Adrenal gland (tissue), 12 donors: ENCODE data around the gene CDS2. TPM values are rescaled to one million over a fixed set of nuclear protein-coding genes. Genes with fewer than 3 reads are reported as not detected.

ENCODE experiments used
- DNase-seq, 7 donors: peaks; one replicate each; pipeline ENCODE4 v3.0.0-alpha.2; 2019 to 2020
- H3K27ac ChIP-seq, 5 donors: fragments of 200-600 bp; sonication (generic) in 4 of 5; 1 replicate in 3 of 5; 2 replicates in 2 of 5; pipeline versions ENCODE4 v1.5.1 to v1.8.0; 2016 to 2020; ENCODE audit warnings: mild to moderate bottlenecking in 1 of 5
- H3K27me3 ChIP-seq: fragments of 200-600 bp; 2 replicates; pipeline ENCODE4 v1.8.0; 2021
- H3K36me3 ChIP-seq, 2 donors: fragments of 200-600 bp; replicated peaks in 1 of 2; 1 replicate in 1 of 2; 2 replicates in 1 of 2; pipeline versions ENCODE4 v1.5.1 to v1.8.0; 2018 to 2022
- H3K4me1 ChIP-seq, 2 donors: fragments of 200-600 bp; replicated peaks in 1 of 2; 1 replicate in 1 of 2; 2 replicates in 1 of 2; pipeline versions ENCODE4 v1.5.1 to v1.8.0; 2018 to 2021
- H3K4me3 ChIP-seq, 4 donors: fragments of 200-600 bp; sonication (generic) in 3 of 4; one replicate each; pipeline ENCODE4 v1.5.1; 2016 to 2018
- H3K9me3 ChIP-seq, 3 donors: fragments of 200-600 bp; sonication (generic) in 1 of 3; replicated peaks in 1 of 3; 1 replicate in 2 of 3; 2 replicates in 1 of 3; pipeline versions ENCODE4 v1.5.1 to v1.8.0; 2016 to 2021
- CTCF ChIP-seq, 6 experiments: fragments of 450-650 bp in 4 of 6; fragments of 200-600 bp in 2 of 6; sonication (generic) in 1 of 6; IDR thresholded peaks; 1 replicate in 5 of 6; 2 replicates in 1 of 6; pipeline versions ENCODE4 v1.5.1 to v1.8.0; 2016 to 2021; ENCODE audit warnings: antibody characterized with exemption in 6 of 6, mild to moderate bottlenecking in 2 of 6, moderate library complexity in 1 of 6
- POLR2A ChIP-seq, 2 donors: fragments of 450-650 bp; IDR thresholded peaks; one replicate each; pipeline ENCODE4 v1.6.1; 2017; ENCODE audit warnings: antibody characterized with exemption in 2 of 2, mild to moderate bottlenecking in 2 of 2, moderate library complexity in 1 of 2
- WGBS, 4 donors: extraction: QIAGEN DNeasy Blood & Tissue Kit in 2 of 4; methylation state at CpG; one replicate each; pipeline versions ENCODE4 v1.1.5 to v1.1.7; 2013 to 2017; 5-methylcytosine and 5-hydroxymethylcytosine counted together
- intact Hi-C, 2 donors: fragments of 100-400 bp; cut with DNase I; formaldehyde crosslinking; loops; one replicate each; pipeline versions ENCODE4 v1.14.1 to v1.15.0; 2022 to 2023
- polyA plus RNA-seq, 3 donors: library from polyadenylated mRNA; stranded (reverse); fragments of 200-250 nt in 2 of 3; fragments of 350-450 nt in 1 of 3; fragmentation: Illumina TruSeq in 1 of 3; extraction: RNeasy Lipid Tissue Mini Kit (QIAGEN cat#74804) in 1 of 3; gene quantifications; one replicate each; pipeline ENCODE4 v1.2.3, GENCODE V29; 2013 to 2014
- total RNA-seq, 9 donors: library from RNA; depleted of rRNA in 4 of 9; stranded (reverse); fragments of >200 nt in 4 of 9; fragments of 120-200 nt in 1 of 9; fragmentation: NEBNext Ultra II Directional in 1 of 9; extraction: Animal tissue kit (Norgen Biotek cat#: 25700) in 1 of 9; gene quantifications; one replicate each; pipeline versions ENCODE4 v1.1.0 to v1.2.4, GENCODE V29; 2013 to 2023
- donor health status: healthy with polysubstance abuse.
- donor health status: Bipolar disorder and iron deficiency.
- donor health status: DM: yes; HTN: yes; CAD: no.
- donor health status: DM: no; HTN: no; CAD: no.
- donor health status: DM: no; HTN: no; CAD: no.
- donor health status: DM: yes; HTN: yes; CAD: no.

CDS2 gene
- total and polyA plus RNA-seq, 12 donors: 11.8 to 71.0 (median 35.0) TPM

DNA sequence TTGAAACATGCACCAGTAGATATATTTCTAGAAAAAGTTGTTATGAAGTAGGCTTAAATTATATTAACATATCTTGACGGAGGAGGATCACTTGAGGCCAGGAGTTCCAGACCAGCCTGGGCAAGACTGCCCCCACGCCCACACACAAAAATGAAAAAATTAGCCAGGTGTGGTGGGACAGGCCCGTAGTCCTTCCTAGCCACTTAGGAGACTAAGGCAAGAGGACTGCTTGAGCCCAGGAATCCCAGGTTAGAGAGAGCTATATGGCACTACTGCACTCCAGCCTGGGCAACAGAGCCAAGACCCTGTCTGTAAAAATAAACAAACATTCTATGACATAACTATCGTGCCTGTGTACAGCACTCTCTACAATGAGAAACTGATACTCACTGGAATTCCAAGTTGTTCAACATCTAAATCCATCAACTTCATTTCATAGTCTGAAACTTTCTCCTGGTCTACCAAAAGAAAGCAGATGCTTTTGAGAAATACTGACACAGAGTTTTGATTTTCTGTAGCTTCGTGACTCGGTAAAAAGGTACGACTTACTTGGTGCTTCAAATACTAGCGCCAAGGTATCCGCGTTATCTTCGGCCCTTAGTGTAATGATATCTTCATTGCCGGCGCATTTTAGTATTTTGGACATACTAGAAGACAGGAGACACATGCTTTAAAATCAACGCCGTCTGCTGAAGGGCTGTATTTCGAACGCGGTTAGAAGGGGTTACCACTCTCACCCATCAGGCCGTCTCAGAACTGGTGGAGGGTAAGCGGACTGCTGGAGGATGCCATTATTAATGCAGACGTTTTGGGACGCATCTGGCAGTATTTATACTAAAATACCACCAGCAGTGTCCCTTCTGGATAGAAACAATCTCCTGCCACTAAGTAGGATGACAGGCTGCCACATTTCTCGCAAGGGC, 8.3 kb upstream of the CDS2 start:
- H3K36me3 ChIP-seq: peaks cover 0 to 29% of the 10 kb centered on the region in 2 donors
- WGBS, 4 donors: 13 to 17% (median 13%) methylated on average over 23 of the region's 23 CpGs
- intact Hi-C loops: no loop called here
- DNase-seq: peak in 1 of 7 donors; percentile 42
- no peaks in the 10 kb centered on the region for H3K9me3 ChIP-seq
- no peaks in the 10 kb centered on the region for H3K27me3 ChIP-seq
- TF ChIP-seq POLR2A (IDR thresholded peaks at IDR 0.05) (no peak), CTCF (IDR thresholded peaks at IDR 0.05) (no peak)
- peaks cover 10 to 25% of the 10 kb centered on the region in 2 donors for H3K4me1 ChIP-seq
- peak overlapping the region in 1 of 5 donors; percentile 95 for H3K27ac ChIP-seq
- peak overlapping the region in 3 of 4 donors; percentile 54 to 85 (median 71) for H3K4me3 ChIP-seq

DNA sequence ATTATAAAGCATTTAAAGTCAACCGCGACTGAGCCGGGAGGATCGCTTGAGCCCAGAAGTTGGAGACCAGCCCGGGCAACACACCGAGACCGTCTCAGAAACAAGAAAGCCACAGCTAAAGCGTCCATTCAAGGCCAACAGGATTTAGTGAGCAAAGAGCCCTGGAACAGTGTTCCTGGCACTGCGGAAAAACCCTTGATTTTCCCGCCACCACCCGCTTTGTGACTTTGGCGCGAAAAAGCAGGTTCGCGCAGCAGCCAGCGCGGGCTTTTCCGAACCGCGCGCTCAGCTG, 7.7 kb upstream of the CDS2 start:
- H3K27ac ChIP-seq: peak overlapping the region in 4 of 5 donors; percentile 87 to 95 (median 88)
- peak overlapping the region; percentile 54 to 85 (median 72) for H3K4me3 ChIP-seq
- no peak for DNase-seq
- H3K9me3 ChIP-seq: no peaks in the 10 kb centered on the region
- intact Hi-C loops: no loop called here
- 0 to 1% (median 0%) methylated on average over 9 to 21 of the region's 21 CpGs for WGBS, 4 donors
- H3K36me3 ChIP-seq: peaks cover 0 to 29% of the 10 kb centered on the region in 2 donors
- no peaks in the 10 kb centered on the region for H3K27me3 ChIP-seq
- peaks cover 10 to 23% of the 10 kb centered on the region in 2 donors for H3K4me1 ChIP-seq
- TF ChIP-seq CTCF (IDR thresholded peaks at IDR 0.05) (no peak), POLR2A (IDR thresholded peaks at IDR 0.05) (no peak)

DNA sequence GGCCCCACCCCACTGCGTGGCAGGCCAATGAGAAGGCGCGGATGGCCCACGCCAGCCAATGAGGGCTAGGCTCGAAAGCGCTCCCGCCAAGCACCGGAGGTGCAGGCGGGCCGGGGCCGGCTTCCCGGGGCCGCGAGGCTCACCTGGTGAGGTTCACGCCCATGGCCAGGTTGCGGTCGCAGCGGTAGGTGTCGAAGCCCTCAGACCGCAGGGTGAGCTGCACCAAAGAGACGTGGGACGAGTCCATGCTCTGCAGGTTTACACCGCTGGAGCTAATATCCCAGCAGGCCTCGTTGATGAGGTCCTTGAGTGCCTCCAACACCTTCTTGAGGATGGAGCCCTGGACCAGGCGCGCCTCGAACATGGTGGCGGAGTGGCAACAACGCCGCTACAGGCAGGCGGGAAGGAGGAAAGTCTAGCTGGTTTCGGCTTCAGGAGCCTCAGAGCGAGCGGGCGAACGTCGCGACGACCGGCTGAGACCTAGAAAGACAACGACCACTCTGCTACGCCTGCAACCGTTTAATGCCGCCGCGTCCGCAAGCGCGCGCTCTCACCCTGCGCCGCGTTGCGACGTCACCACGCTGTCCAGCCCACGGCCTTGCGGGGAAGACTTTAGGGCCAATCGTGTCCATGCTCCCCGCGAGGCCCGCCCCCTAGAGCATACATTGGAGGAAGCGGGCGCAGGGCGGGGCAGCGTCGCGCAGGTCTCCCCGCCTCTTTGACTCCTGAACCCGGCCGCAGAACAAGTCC, 7.2 kb upstream of the CDS2 start, which contains the start of gene PCNA:
TSS of gene PCNA (minus strand) at position 524 of the 750 bp plus-strand sequence. CDS start at position 364, 160 bp downstream.
- Histone ChIP-seq H3K27me3 (no peaks in the 10 kb centered on the region), H3K4me1 (peaks cover 10 to 23% of the 10 kb centered on the region in 2 donors), H3K4me3 (peak within 1 kb of the TSS; percentile 54 to 85 (median 72)), H3K9me3 (no peaks in the 10 kb centered on the region), H3K27ac (peak within 1 kb of the TSS; percentile 70 to 95 (median 88)), H3K36me3 (peaks cover 0 to 27% of the 10 kb centered on the region in 2 donors)
- intact Hi-C loops: no loop called here
- TF ChIP-seq POLR2A (IDR thresholded peaks at IDR 0.05) (peak; percentile 68 to 96), CTCF (IDR thresholded peaks at IDR 0.05) (peak in 3 of 6 experiments; percentile 7 to 24 (median 17))
- peak; percentile 95 to 99 (median 97) for DNase-seq
- WGBS, 4 donors: 0 to 1% (median 0%) methylated on average over 5 to 71 of the region's 71 CpGs

GRCh38 chr20:5120185-5120476, 6.7 kb upstream of the CDS2 start:
- Histone ChIP-seq H3K27ac (peak overlapping the region; percentile 70 to 95 (median 88)), H3K4me3 (peak overlapping the region in 2 of 4 donors; percentile 54 to 85), H3K4me1 (peaks cover 10 to 23% of the 10 kb centered on the region in 2 donors), H3K9me3 (no peaks in the 10 kb centered on the region), H3K27me3 (no peaks in the 10 kb centered on the region), H3K36me3 (peaks cover 0 to 21% of the 10 kb centered on the region in 2 donors)
- intact Hi-C loops: no loop called here
- TF ChIP-seq CTCF (IDR thresholded peaks at IDR 0.05): no peak
- TF ChIP-seq POLR2A (IDR thresholded peaks at IDR 0.05): no peak
- DNase-seq: no peak
- WGBS, 4 donors: 0 to 1% (median 1%) methylated on average over 5 to 9 of the region's 9 CpGs
